Osteocyte (in vitro differentiated cells): ENCODE results near the gene NOSIP. TPM values are rescaled to one million over a fixed set of nuclear protein-coding genes. Genes with fewer than 3 reads are reported as not detected.

Experiments
- DNase-seq: peaks from one replicate; pipeline ENCODE4 v3.0.0; 2021; ENCODE audit warnings: mixed read lengths; ENCODE audit not compliant: unreplicated experiment; ENCODE audit errors: extremely low spot score
- H3K27ac Mint-ChIP-seq: one replicate; pipeline ENCODE4 v1.8.0; 2021; ENCODE audit warnings: mild to moderate bottlenecking, mixed read lengths; ENCODE audit not compliant: unreplicated experiment
- H3K27me3 Mint-ChIP-seq: one replicate; pipeline ENCODE4 v1.8.0; 2021; ENCODE audit warnings: mixed read lengths; ENCODE audit not compliant: unreplicated experiment
- H3K36me3 Mint-ChIP-seq: one replicate; pipeline ENCODE4 v1.8.0; 2021; ENCODE audit warnings: mixed read lengths; ENCODE audit not compliant: unreplicated experiment
- H3K4me1 Mint-ChIP-seq: one replicate; pipeline ENCODE4 v1.8.0; 2021; ENCODE audit warnings: mixed read lengths; ENCODE audit not compliant: unreplicated experiment
- H3K4me3 Mint-ChIP-seq: one replicate; pipeline ENCODE4 v1.8.0; 2021; ENCODE audit warnings: mild to moderate bottlenecking, moderate library complexity, mixed read lengths; ENCODE audit not compliant: unreplicated experiment
- H3K9me3 Mint-ChIP-seq: one replicate; pipeline ENCODE4 v1.8.0; 2021; ENCODE audit warnings: mixed read lengths; ENCODE audit not compliant: unreplicated experiment
- CTCF ChIP-seq: fragments of 200-600 bp; sonication (generic); IDR thresholded peaks from 2 replicates; pipeline ENCODE4 v1.5.0; 2021; ENCODE audit warnings: antibody characterized with exemption, mild to moderate bottlenecking, moderate library complexity
- total RNA-seq: library from RNA; stranded (reverse); gene quantifications from 2 replicates; pipeline ENCODE4 v1.2.1, GENCODE V29; 2021

The NOSIP gene
- total RNA-seq, 1 donor from 2014 or later: 58.7 TPM

GRCh38 chr19:49560358-49560900 is 19.9 kb downstream of the NOSIP start:
- Mint-ChIP-seq H3K9me3 (no peaks in the 10 kb centered on the region), H3K4me3 (no peak overlapping the region), H3K27ac (no peak overlapping the region)

GRCh38 chr19:49559928-49560327 is 20.4 kb downstream of the NOSIP start:
- no peaks in the 10 kb centered on the region for H3K27me3 Mint-ChIP-seq
- no peak overlapping the region for H3K27ac Mint-ChIP-seq
- H3K4me3 Mint-ChIP-seq: no peak overlapping the region
- no peak for TF ChIP-seq CTCF
- no peaks in the 10 kb centered on the region for H3K9me3 Mint-ChIP-seq
- peaks cover 1% of the 10 kb centered on the region for H3K4me1 Mint-ChIP-seq
- peaks cover 15% of the 10 kb centered on the region for H3K36me3 Mint-ChIP-seq
- DNase-seq: no peak

More at GRCh38 chr19:49560358-49560900, 19.9 kb downstream of the NOSIP start:
- H3K4me1 Mint-ChIP-seq: peaks cover 5% of the 10 kb centered on the region
- H3K27me3 Mint-ChIP-seq: no peaks in the 10 kb centered on the region
- DNase-seq: no peak
- peaks cover 14% of the 10 kb centered on the region for H3K36me3 Mint-ChIP-seq
- TF ChIP-seq CTCF: no peak

GRCh38 chr19:49559443-49559842 is 20.9 kb downstream of the NOSIP start:
- DNase-seq: no peak
- Mint-ChIP-seq H3K27me3 (no peaks in the 10 kb centered on the region), H3K27ac (no peak overlapping the region), H3K4me1 (peaks cover 1% of the 10 kb centered on the region), H3K36me3 (peaks cover 20% of the 10 kb centered on the region), H3K9me3 (no peaks in the 10 kb centered on the region), H3K4me3 (no peak overlapping the region)
- no peak for TF ChIP-seq CTCF

GRCh38 chr19:49558591-49558990 is 21.8 kb downstream of the NOSIP start:
- Mint-ChIP-seq H3K36me3 (peaks cover 25% of the 10 kb centered on the region), H3K9me3 (no peaks in the 10 kb centered on the region), H3K27me3 (no peaks in the 10 kb centered on the region), H3K27ac (no peak overlapping the region), H3K4me3 (no peak overlapping the region), H3K4me1 (peaks cover 1% of the 10 kb centered on the region)
- no peak for DNase-seq
- no peak for TF ChIP-seq CTCF

- Mint-ChIP-seq H3K9me3 (no peaks in the 10 kb centered on the region), H3K4me3 (no peak overlapping the region), H3K27me3 (no peaks in the 10 kb centered on the region), H3K4me1 (peaks cover 2% of the 10 kb centered on the region), H3K27ac (no peak overlapping the region), H3K36me3 (peaks cover 25% of the 10 kb centered on the region)
- DNase-seq: no peak
- no peak for TF ChIP-seq CTCF
These were observed 22.6 kb downstream of the NOSIP start for GRCh38 chr19:49557641-49558325.
